Stimulated activated CD8-positive, alpha-beta memory T cell treated with anti-CD3 and anti-CD28 coated beads, Interleukin-12 subunit alpha, Interleukin-12 subunit beta, amount 100 ng/mL, for 4 hours (primary cell): Measurements from ENCODE around the gene MAN1B1.

Source experiments
- DNase-seq: peaks from one replicate; pipeline ENCODE4 v3.0.0-alpha.2; 2020; ENCODE audit warnings: low read depth

Gene MAN1B1

DNA sequence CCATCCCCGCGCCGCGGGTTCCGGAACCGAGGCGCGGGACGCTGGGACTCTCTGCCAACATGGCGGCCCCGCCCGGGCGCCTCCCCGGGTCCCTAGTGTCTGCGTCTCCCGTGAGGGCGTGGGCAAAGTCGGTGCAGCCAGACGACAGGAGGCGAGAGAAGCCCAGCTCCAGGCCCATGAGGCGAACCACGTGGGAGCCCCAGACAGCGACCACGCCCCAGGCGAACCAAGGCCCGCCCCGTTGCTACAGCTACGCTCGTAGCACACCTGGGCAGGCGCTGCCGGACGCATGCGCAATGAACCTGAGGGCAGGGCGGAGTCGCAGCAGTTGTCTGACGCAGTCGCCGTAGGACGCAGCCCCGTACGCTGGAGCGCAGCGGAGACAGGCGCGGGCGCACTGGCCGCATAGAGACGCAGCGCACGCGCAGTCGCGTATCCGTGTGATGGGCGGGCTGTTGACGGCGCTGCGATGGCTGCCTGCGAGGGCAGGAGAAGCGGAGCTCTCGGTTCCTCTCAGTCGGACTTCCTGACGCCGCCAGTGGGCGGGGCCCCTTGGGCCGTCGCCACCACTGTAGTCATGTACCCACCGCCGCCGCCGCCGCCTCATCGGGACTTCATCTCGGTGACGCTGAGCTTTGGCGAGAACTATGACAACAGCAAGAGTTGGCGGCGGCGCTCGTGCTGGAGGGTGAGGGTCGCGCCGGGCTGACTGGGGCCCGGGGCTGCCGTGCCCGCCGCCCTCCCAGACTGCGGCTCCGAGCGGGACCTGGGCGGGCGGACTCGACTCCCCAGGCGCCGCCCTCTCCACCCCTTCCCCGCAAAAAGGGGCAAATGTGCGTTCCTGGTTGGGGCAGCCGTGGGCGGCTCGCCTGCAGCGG, at the start of gene MAN1B1:
Gene MAN1B1, plus strand, starts transcription at position 455 of the 878 bp plus-strand sequence. Its CDS starts 15 bp downstream, at position 470.
- peak; percentile 99 for DNase-seq

DNA sequence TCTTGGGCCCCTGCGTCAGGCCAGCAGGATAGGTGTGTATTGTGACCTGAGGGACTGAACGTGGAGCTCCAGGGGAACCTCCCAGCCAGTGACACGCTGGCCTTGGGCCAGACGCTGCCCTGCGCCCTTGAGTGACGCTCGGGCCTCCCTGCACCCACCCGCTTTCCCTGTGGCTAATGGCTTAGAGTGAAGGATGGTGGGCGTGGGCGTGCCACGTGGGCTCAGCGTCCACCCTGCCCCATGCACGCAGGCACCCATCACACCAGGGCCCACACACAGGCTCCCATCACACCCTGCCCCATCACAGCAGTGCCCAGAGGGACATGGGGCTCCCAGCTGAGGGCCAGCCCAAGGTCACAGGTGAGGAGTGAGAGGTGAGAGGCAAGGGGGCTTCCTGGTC, 49.8 kb upstream of the MAN1B1 start:
- DNase-seq = no peak

DNA sequence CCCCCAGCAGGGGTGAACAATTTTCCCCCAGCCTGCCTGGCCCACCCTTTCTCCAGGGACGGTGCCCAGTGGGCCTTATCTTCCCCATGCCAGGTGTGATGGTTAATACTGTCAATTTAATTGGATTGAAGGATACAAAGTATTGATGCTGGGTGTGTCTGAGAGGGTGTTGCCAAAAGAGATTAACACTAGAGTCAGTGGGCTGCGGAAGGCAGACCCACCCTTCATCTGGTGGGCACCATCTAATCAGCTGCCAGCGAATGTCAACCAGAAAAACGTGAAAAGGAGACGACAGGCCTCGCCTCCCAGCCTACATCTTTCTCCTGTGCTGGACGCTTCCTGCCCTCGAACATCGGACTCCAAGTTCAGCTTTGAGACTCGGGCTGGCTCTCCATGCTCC, 49.3 kb upstream of the MAN1B1 start:
- DNase-seq = no peak

DNA sequence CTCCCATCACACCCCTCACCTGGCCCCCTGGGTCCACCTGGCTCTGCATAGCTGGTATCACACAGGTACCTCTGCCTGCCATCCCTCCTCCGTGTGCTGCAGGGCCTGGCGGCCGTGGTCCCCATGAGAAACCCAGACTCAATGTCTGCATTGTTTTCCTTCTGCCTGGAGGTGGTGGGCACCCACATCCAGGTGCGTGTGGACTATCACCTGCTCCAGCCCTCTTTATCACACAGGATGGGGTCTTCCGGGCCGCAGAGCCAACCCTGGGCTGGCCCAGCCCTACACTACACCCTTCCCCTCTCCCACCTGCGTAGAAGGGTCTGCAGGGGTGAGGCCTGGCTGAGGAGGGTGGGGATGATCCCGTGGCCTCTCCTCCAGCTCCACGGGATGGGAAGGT, 47.9 kb upstream of the MAN1B1 start:
- no peak for DNase-seq

DNA sequence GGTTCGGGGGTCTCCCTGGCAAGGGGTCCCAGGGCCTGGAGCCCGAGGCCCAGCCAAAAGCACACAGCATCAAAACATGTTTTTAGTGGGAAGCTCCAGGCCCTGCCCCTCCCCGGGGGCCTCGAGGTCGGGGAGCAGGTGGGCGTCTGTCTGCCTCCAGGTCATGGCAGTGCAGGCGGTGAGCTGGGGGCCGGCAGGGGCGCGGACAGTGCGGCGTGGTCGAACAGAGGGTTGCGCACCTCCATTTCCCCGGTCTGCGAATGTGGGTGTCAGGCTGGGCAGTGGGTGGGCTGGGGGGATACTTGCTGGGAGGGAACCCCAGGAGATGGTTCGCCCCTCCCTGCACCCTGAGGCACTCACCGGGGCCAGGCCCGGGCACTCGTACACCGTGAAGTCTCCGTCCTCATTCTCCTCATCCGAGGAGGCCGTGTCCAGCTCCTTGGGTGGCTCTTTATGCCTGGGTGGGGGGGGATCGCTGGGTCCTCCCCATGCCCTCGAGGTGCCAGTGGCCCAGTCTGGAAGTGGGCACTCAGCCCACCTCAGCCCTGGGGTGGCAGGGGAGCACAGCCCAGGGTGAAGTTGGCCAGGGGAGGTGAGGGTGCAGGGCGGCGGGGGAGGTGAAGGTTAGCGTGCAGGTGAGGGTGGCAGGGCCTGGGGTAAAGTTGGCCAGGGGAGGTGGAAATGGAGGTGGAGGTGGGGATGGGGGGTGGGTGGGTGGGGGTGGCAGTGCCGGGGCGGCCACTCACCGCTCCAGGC, 47.0 kb upstream of the MAN1B1 start:
- no peak for DNase-seq

DNA sequence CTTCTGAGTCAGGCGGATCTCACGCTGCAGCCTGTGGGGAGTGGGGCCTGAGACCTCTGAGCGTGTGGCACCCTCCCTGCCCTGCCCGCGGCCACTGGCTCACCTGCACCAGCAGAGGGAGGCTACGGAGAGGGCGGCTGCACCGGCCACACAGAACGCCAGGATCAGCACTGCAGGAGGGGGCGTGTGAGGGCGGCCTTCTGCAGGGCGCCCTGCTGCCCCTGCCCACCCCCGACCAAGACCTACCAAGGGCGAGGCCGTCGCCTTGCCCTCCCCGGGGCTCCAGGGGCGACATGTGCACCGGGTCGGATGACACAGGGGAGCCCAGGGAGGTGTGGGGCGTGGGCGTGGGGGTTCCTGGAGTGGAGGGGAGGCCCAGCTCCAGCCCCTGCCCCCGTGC, 46.2 kb upstream of the MAN1B1 start:
- no peak for DNase-seq

DNA sequence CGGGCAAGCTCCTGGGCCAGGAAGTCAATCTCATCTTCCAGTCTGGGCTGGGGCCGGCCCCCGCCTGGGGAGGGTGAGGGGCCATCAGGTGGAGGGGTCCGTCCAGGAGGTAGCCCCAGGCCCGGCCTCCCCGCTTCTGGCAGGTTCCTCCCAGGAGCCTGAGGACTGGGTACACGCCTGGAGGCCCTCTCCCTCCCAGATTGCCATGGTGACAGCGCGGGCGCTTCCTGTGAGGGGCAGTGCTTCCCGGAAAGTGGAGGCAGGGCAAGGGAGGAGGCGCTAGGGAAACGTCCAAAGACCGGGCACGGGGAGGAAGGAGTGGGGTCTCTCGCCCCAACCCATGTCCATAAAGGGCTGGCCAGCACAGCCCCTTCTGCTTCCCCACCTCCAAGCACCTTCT, 45.7 kb upstream of the MAN1B1 start:
- DNase-seq = no peak

DNA sequence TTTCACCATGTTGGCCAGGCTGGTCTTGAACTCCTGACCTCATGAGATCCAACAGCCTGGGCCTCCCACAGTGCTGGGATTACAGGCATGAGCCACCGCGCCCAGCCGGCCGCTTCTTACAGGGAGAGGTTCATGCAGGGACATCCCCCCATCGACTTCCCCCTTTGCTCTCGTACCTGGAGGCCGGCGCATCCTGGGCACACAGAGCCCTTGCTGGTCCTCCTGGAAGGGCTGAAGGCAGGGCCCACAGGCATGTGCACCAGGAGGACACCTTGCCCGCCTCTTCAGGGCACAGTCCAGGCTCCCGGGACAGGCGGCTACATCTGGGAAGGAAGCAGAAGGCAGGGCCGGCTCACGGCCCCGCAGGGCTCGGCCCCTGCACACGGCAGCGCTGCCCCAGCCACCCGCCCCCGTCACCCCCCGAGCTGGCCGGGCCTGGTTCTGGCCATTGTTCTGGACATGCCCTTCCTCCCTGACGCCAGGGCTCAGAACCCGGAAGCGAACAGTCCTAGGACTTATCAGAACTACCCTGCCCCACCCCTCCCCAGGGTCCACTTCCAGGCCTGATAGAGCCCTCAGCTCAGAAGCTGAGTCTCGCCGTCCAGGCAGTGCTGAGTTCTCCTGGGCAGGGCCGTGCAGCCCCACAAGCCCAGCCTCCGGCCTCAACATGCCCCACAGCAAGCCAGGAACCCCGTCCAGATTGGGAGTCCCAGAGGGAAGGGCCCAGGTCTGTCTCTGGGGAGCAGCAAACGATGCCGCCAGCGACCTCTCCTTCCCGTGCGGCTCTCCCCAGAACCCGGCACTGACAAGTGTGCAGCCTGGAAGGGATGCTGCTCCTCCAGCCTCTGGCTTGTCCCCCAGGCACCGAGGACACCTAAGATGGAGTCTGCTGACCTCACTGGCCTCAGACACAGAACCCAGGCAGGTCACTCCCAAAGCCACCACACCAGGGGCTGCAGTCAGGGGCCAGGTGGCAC, 43.7 kb upstream of the MAN1B1 start:
- DNase-seq = no peak

DNA sequence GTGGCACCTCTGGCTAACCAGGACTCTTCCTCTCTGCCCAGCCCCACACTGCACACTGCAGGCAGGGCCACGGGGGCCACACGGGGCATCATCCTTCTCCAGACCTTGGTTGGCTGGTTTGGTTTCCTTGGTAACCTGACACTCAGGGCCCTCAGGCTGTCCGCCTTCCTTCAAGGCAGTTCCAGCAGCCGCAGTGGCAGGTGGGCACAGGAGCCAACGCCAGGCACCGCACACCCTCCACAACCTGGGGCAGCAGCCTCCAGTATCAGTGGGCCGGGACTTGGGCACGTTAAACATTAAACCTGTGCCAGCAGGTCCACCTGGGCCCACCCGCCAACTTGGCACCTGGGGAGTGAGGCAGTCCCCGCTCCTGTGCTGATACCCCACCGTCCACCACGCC, 42.7 kb upstream of the MAN1B1 start:
- DNase-seq = no peak

DNA sequence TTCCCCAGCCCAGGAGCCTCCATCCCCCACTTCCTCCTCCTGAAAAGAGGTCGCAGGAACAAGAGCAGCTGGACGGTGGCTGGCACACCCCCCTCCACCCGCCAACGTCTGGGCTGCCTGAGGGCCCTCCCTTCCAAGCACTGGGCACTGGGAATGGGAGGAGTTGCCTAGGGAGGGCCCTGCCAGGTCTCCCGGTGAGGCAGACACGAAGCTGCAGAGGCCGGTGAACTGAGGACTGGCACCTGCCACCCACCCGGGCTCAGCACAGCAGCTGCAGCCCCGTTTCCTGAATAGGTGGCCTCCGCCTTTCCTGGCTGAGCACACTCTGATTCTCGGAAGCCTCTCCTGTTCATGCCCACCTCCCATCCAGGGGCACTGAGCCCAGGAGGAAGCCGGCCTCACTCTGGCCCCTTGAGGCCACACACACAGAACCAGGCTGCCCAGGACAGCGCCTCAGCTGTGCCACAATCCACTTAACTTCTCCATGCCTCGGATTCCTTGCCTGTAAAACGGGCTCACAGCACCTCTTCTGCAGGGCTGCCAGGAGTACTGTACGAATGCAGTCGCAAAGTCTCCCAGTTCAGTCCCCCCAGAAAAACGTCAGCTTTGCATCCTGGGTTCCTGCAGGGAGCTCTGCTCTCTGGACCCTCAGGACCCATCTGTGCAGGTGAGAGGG, 42.1 kb upstream of the MAN1B1 start:
- no peak for DNase-seq

DNA sequence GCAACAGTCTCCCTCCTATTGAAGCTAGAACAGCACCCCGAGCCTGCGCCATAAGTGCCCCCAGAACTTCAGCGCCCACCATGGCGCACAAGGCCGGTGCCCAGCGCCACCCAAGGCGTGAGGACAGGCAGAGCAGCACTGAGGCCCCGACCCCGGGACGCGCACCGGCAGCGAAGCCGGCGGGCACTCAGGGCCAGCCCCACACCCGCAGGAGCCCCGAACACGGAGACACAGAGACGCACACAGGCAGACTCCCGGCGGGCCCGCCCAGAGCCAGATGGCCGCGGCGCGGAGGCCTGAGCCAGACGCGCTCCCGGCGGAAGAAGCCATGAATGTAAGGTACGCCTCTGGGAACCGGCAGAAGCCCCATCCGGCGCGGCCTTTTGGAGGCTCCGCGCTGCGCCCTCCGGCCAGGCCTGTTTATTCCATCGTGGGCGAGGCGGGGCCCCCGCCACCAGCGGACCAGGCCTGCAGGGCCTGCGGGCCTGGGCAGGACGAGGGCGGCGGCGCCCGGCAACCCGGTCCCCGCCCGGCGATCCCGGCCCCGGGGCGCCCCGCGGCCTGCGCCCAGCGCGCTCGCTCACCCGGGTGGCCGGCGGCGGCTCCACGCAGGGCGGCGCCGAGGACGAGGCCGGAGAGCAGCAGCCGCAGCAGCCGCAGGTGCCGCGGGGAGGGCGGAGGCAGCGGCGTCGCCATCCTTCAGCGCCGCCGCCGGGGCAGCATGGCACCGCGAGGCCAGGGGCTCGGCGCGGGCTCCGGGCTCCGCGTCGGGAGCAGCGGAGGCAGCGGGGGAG, 41.3 kb upstream of the MAN1B1 start:
- DNase-seq = no peak

DNA sequence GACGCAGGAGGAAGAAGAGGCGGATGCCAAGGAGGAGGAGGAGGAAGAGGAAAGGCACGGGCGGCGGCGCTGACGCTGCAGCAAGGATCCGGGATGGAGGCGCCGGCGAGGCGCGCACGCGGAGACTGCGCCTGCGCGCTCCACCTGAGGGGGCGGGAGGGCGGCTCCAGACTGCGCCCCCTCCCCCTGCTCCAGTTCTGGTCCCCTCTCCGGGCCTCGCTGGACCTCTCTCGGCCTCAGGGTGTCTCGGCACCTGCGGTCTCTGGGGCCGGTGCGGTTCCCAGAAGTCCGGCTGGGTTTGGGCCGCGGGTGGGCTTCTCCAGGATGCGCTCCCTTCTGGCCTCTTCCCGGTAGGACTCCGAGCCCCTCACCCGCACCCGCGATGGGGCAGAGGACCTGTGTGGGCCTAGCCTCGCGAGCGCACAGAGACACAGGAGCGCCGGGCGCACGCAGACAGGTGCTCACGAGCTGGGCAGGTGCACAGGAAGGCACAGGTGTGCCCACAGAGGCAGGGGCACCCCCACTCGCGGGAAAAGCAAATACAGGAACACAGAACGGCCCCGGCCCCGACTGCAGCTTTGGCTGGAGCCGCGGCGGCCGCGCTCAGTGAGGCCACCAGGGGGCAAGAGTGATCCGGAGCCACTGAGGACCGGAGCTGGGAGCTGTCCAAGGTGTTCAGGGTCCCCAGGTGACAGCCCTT, 40.5 kb upstream of the MAN1B1 start, which contains the start of gene NPDC1:
Gene NPDC1, minus strand, starts transcription at position 90 of the 700 bp plus-strand sequence. CDS start 188 bp downstream, outside the sequence.
- DNase-seq = peak; percentile 57

DNA sequence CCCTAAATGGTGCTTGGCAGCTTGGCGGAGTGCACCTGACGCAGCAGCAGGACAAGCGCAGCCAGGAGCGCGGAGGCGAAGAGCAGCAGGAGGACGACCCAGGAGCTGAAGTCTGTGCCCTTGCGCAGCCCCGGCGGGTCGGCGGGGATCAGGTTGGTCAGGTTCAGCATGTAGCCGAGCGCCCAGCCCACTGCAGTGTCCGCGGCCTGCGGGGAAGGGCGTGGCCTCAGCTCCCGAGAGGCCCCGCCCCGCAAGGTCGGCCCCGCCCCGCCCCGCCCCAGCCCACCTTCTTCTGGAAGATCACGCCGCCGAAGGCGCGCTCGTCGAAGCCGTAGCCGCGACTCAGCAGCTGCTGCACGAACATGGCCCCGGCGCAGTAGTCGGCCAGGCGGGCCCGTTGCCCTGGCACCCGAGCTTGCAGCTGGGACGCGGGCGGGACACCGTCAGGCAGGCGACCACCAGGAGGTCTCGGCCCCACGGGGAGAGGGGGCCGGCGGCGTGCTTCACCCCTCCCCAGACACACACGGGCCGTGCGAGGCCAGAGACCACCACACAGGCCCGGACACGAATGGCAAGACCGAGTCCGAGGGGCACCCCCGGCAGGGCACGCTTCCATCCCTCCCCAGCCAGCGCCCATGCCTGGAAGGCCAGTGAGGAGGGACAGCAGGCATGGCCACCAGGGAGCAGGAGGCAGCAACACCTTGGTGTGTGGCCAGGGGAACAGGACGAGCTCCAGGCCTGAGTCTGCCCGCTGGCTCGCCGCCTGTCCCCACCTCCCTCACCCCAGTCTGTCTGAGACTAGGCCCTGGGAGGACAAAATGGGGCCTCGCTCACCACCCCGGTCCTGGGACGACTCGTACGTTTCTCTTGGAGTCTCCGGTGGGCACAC, 37.9 kb upstream of the MAN1B1 start:
- DNase-seq = no peak

DNA sequence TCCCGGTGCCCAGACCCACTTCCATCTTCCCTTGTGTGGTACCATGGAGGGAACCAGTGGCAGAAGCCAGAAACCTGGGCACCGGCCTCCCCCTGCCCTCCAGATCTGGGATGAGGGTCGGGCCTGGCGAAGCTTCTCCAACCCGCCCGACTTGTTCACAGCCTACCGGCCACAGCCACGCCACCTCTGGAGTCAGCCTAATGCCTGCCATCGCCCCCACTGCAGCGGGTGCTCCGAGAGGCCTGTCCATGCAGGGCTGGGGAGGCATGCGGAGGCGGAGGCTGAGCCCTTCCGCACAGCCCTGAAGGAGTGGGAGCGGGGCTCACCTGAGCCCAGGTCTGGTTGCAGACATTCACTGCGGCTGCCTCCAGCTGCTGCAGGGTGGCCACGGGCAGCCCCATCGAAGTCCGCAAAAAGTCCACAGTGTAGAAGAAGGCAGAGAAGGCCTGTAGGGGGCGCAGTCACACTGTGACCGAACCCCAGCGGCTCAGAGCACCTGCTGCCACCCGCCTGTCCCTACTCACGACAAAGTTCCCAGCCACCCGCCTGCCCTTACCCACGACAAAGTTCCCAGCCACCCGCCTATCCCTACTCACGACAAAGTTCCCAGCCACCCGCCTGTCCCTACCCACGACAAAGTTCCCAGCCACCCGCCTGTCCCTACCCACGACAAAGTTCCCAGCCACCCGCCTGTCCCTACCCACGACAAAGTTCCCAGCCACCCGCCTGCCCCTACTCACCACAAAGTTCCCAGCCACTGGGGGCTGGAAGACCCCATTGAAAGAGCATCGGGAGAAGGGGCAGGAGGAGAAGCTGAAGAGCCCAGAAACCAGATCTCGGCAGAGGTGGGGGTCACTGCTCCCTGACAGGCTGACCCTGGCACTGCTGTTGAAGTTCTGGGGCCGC, 37.0 kb upstream of the MAN1B1 start:
- no peak for DNase-seq

DNA sequence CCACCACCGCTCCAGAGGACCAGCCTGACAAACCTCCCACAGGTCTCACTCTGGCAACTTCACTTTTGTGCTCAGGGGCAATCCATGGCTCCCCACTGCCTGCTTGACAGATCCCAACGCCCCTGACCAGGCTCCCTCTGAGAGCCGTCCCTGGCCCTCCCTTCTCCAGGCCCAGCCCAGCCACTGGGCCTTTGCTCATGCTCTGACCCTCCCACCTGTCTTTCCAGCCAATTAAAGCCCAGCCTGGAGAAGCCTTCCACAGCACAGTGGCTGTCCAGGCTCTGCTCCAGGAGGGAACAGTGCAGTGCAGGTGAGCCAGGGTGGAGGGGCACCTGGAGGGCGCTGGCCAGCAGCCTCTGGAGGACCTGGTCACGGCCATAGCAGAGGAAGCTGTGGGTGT, 36.2 kb upstream of the MAN1B1 start:
- DNase-seq = no peak

DNA sequence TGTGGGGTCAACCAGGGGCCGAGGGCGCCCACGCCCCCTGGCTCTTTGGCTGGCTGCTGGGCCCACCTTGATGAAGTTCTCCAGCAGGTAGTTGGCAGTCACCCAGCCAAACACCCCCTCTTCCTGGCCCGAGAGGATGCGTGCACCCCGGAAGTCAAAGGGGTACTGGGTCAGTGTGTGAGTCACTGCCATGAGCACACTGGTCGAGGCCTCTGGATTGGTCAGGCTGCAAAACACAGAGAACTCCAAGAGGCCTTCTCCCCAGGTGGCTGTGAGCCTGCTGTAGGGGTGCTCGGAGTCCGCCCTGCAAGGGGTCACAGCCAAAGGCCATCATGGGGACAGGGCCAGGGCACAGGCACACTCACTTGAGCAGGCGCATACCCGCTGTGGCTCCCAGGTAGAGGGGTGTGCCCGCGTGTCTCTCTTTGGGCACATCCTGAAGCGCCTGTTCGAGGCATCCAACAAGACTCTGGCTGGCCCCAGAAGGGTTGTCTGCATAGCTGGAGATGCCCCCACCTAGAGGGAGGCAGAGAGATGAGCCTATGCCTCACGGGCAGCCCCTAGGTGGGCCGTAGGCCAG, 35.5 kb upstream of the MAN1B1 start:
- no peak for DNase-seq

DNA sequence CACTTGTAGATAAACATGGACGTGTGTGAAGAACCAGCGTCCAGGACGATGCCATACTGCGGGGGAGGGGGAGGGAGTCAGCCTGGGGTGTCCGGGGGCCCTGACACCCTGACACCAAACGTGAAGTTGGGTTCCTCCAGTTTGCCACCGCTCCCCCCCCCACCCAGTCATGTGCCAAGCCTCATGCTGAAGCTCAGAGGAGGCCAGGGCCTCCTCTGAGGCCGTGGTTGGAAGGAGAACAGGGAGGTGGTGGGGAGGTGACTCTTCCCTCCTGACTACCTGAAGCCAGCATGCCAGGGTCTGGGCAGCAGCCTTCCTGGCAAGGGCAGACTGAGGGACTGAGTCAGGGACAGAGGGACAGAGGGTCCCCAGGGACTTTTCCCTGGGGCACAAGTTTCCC, 34.5 kb upstream of the MAN1B1 start:
- DNase-seq = no peak
